ENCODE measurements around the gene SSC4D. TPM values are rescaled to one million over a fixed set of nuclear protein-coding genes. Genes with fewer than 3 reads are reported as not detected.
"Not testable (repeated sequence)": the region's sequence is repeated elsewhere in the genome, so short reads cannot be mapped to it uniquely, and the experiment has no call there.

Gene SSC4D
- total and polyA plus RNA-seq, 2 donors from 2014 or later: 2.1 to 12.9 TPM

- TF ChIP-seq CTCF (IDR thresholded peaks at IDR 0.05; ENCODE audit: borderline replicate concordance, extremely low read depth, insufficient read depth): no peak
- H3K36me3 ChIP-seq (ENCODE audit: control insufficient read depth in 2 of 3, insufficient read depth in 3 of 3, low read length in 3 of 3): no peaks in the 10 kb centered on the region
- no peak overlapping the region for H3K9ac ChIP-seq (ENCODE audit: low read length in 3 of 3)
- FAIRE-seq (no peak), DNase-seq (peak in 1 of 5 donors; percentile 29)
- no peak overlapping the region for H3K4me3 ChIP-seq (ENCODE audit: low read length in 3 of 3)
- H3K27me3 ChIP-seq (ENCODE audit: control insufficient read depth, insufficient read depth, low read length): no peaks in the 10 kb centered on the region
- intact Hi-C loops (cut with DNase I): no loop called here
- H3K9me3 ChIP-seq (ENCODE audit: control insufficient read depth in 2 of 3, insufficient read depth in 1 of 3, low read length in 3 of 3): no peaks in the 10 kb centered on the region
- H3K4me1 ChIP-seq (ENCODE audit: control insufficient read depth in 2 of 3, insufficient read depth in 2 of 3, low read depth in 1 of 3, low read length in 3 of 3): peaks cover 0 to 6% (median 4%) of the 10 kb centered on the region in 3 donors
- H3K27ac ChIP-seq (ENCODE audit: low read depth in 2 of 2, low read length in 2 of 2): no peak overlapping the region
Measured at GRCh38 chr7:76369018-76369417, 40.5 kb downstream of the SSC4D start.

- no peak overlapping the region for H3K9ac ChIP-seq (ENCODE audit: low read length in 3 of 3)
- no peak overlapping the region for H3K4me3 ChIP-seq (ENCODE audit: low read length in 3 of 3)
- H3K4me1 ChIP-seq (ENCODE audit: control insufficient read depth in 2 of 3, insufficient read depth in 2 of 3, low read depth in 1 of 3, low read length in 3 of 3): peaks cover 0 to 6% (median 4%) of the 10 kb centered on the region in 3 donors
- intact Hi-C loops (cut with DNase I): no loop called here
- no peaks in the 10 kb centered on the region for H3K27me3 ChIP-seq (ENCODE audit: control insufficient read depth, insufficient read depth, low read length)
- FAIRE-seq (no peak), DNase-seq (peak in 1 of 5 donors; percentile 4)
- no peak for TF ChIP-seq CTCF (IDR thresholded peaks at IDR 0.05; ENCODE audit: borderline replicate concordance, extremely low read depth, insufficient read depth)
- H3K9me3 ChIP-seq (ENCODE audit: control insufficient read depth in 2 of 3, insufficient read depth in 1 of 3, low read length in 3 of 3): no peaks in the 10 kb centered on the region
- H3K36me3 ChIP-seq (ENCODE audit: control insufficient read depth in 2 of 3, insufficient read depth in 3 of 3, low read length in 3 of 3): no peaks in the 10 kb centered on the region
- H3K27ac ChIP-seq (ENCODE audit: low read depth in 2 of 2, low read length in 2 of 2): no peak overlapping the region
Measured at GRCh38 chr7:76368190-76368589, 41.3 kb downstream of the SSC4D start.

- H3K4me3 ChIP-seq (ENCODE audit: low read length in 3 of 3): no peak overlapping the region
- intact Hi-C loops (cut with DNase I): no loop called here
- no peaks in the 10 kb centered on the region for H3K27me3 ChIP-seq (ENCODE audit: control insufficient read depth, insufficient read depth, low read length)
- TF ChIP-seq CTCF (IDR thresholded peaks at IDR 0.05; ENCODE audit: borderline replicate concordance, extremely low read depth, insufficient read depth): no peak
- no peaks in the 10 kb centered on the region for H3K9me3 ChIP-seq (ENCODE audit: control insufficient read depth in 2 of 3, insufficient read depth in 1 of 3, low read length in 3 of 3)
- peak overlapping the region; percentile 43 to 85 for H3K27ac ChIP-seq (ENCODE audit: low read depth in 2 of 2, low read length in 2 of 2)
- DNase-seq (peak in 2 of 5 donors; percentile 50 to 69), FAIRE-seq (no peak)
- H3K4me1 ChIP-seq (ENCODE audit: control insufficient read depth in 2 of 3, insufficient read depth in 2 of 3, low read depth in 1 of 3, low read length in 3 of 3): peaks cover 3 to 11% (median 10%) of the 10 kb centered on the region in 3 donors
- no peaks in the 10 kb centered on the region for H3K36me3 ChIP-seq (ENCODE audit: control insufficient read depth in 2 of 3, insufficient read depth in 3 of 3, low read length in 3 of 3)
- H3K9ac ChIP-seq (ENCODE audit: low read length in 3 of 3): peak overlapping the region in 1 of 3 donors; percentile 34
Measured at GRCh38 chr7:76364198-76364584, 45.3 kb downstream of the SSC4D start.

GRCh38 chr7:76363754-76364153 is 45.7 kb downstream of the SSC4D start:
- H3K9ac ChIP-seq (ENCODE audit: low read length in 3 of 3); intact Hi-C loops (cut with DNase I); H3K27me3 ChIP-seq (ENCODE audit: control insufficient read depth, insufficient read depth, low read length); FAIRE-seq; H3K36me3 ChIP-seq (ENCODE audit: control insufficient read depth in 2 of 3, insufficient read depth in 3 of 3, low read length in 3 of 3); H3K4me3 ChIP-seq (ENCODE audit: low read length in 3 of 3); H3K9me3 ChIP-seq (ENCODE audit: control insufficient read depth in 2 of 3, insufficient read depth in 1 of 3, low read length in 3 of 3); DNase-seq: not testable (repeated sequence)
- peaks cover 3 to 11% (median 10%) of the 10 kb centered on the region in 3 donors for H3K4me1 ChIP-seq (ENCODE audit: control insufficient read depth in 2 of 3, insufficient read depth in 2 of 3, low read depth in 1 of 3, low read length in 3 of 3)
- peak overlapping the region in 1 of 2 donors; percentile 43 for H3K27ac ChIP-seq (ENCODE audit: low read depth in 2 of 2, low read length in 2 of 2)
